H1 (cell line): ENCODE measurements around the gene SEMA3B. TPM values are rescaled to one million over a fixed set of nuclear protein-coding genes. Genes with fewer than 3 reads are reported as not detected.

Source experiments
- CTCF ChIA-PET: fragments of 300-600 bp; sonication (Branson Sonifier 250); formaldehyde crosslinking; loops from one replicate; lab custom pipeline; 2021; ENCODE audit not compliant: partially characterized antibody; lab: Charles Lee
- POLR2A ChIA-PET: fragments of 300-600 bp; sonication (Branson Sonifier 250); formaldehyde crosslinking; loops from one replicate; lab custom pipeline; 2021; ENCODE audit warnings: inconsistent platforms; ENCODE audit not compliant: partially characterized antibody; lab: Charles Lee
- DNase-seq, 2 experiments: peaks; one replicate each; pipeline versions ENCODE4 v3.0.0 to v3.0.0-alpha.2; 2010 to 2022; ENCODE audit warnings: low spot score in 2 of 2, low read depth in 1 of 2, mixed read lengths in 1 of 2
- FAIRE-seq: peaks from 2 replicates; lab custom pipeline; 2011; peaks lifted over from hg19 to GRCh38; lab: Jason Lieb, UNC
- H2AFZ ChIP-seq: 2 replicates; pipeline ENCODE4 v1.8.1; 2012; ENCODE audit warnings: low read length, inconsistent platforms
- H2AK5ac ChIP-seq: 2 replicates; pipeline ENCODE4 v1.6.1; 2013; ENCODE audit warnings: low read depth, low read length
- H2BK120ac ChIP-seq: replicated peaks from 2 replicates; pipeline ENCODE3; 2013; ENCODE audit warnings: low read depth, low read length, inconsistent platforms
- H2BK12ac ChIP-seq: 2 replicates; pipeline ENCODE4 v1.6.1; 2013; ENCODE audit warnings: low read depth, low read length
- H2BK15ac ChIP-seq: 2 replicates; pipeline ENCODE4 v1.6.1; 2013; ENCODE audit warnings: low read length
- H2BK20ac ChIP-seq: 2 replicates; pipeline ENCODE4 v1.6.1; 2013; ENCODE audit warnings: low read length
- H2BK5ac ChIP-seq: 2 replicates; pipeline ENCODE4 v1.6.1; 2013; ENCODE audit warnings: low read depth, low read length
- H3K14ac ChIP-seq: 2 replicates; pipeline ENCODE4 v1.6.1; 2013; ENCODE audit warnings: inconsistent platforms; ENCODE audit not compliant: insufficient read length
- H3K18ac ChIP-seq: 2 replicates; pipeline ENCODE4 v1.6.1; 2013; ENCODE audit warnings: low read length; ENCODE audit errors: extremely low read depth
- H3K23ac ChIP-seq: 2 replicates; pipeline ENCODE4 v1.6.1; 2013; ENCODE audit warnings: inconsistent platforms; ENCODE audit not compliant: insufficient read length
- H3K23me2 ChIP-seq: 2 replicates; pipeline ENCODE4 v1.6.1; 2013; ENCODE audit warnings: low read depth, low read length
- H3K27ac ChIP-seq: 2 replicates; pipeline ENCODE4 v1.6.1; 2011; ENCODE audit warnings: low read depth, low read length, inconsistent platforms
- H3K27me3 ChIP-seq, 4 experiments: replicated peaks in 1 of 4; 1 replicate in 1 of 4; 2 replicates in 3 of 4; pipeline versions ENCODE4 v1.6.1 to v1.8.1; 2011 to 2013; ENCODE audit warnings: low read length in 3 of 4, mild to moderate bottlenecking in 3 of 4, inconsistent platforms in 2 of 4, mixed read lengths in 2 of 4, moderate library complexity in 1 of 4; ENCODE audit not compliant: control insufficient read depth in 3 of 4, insufficient read depth in 3 of 4; ENCODE audit errors: extremely low read depth in 1 of 4
- H3K36me3 ChIP-seq, 4 experiments: 2 replicates each; pipeline versions ENCODE4 v1.6.1 to v1.8.1; 2011 to 2013; ENCODE audit warnings: mild to moderate bottlenecking in 4 of 4, low read length in 3 of 4, moderate library complexity in 2 of 4, control low read depth in 1 of 4, inconsistent platforms in 1 of 4; ENCODE audit not compliant: insufficient read depth in 4 of 4, control insufficient read depth in 2 of 4
- H3K4ac ChIP-seq: replicated peaks from 2 replicates; pipeline ENCODE3; 2013; ENCODE audit warnings: low read length, low read depth, mixed read lengths, inconsistent platforms; ENCODE audit not compliant: insufficient read length
- H3K4me1 ChIP-seq, 4 experiments: replicated peaks in 1 of 4; 1 replicate in 1 of 4; 2 replicates in 3 of 4; pipeline versions ENCODE4 v1.6.1 to v1.8.1; 2011 to 2013; ENCODE audit warnings: low read length in 3 of 4, inconsistent platforms in 2 of 4, mixed read lengths in 1 of 4; ENCODE audit not compliant: insufficient read depth in 4 of 4, control insufficient read depth in 3 of 4
- H3K4me2 ChIP-seq, 2 experiments: 2 replicates each; pipeline versions ENCODE4 v1.6.1 to v1.8.1; 2011 to 2013; ENCODE audit warnings: low read depth in 2 of 2, low read length in 2 of 2, control low read depth in 1 of 2, inconsistent platforms in 1 of 2, mild to moderate bottlenecking in 1 of 2; ENCODE audit not compliant: insufficient read depth in 1 of 2
- H3K4me3 ChIP-seq, 4 experiments: fragments of 200-600, 300-600 bp in 1 of 4; sonication (generic), shearing (Covaris generic), sonication (Bioruptor Twin) in 1 of 4; 2 replicates each; pipeline versions ENCODE4 v1.5.1 to v1.8.1; 2011 to 2016; ENCODE audit warnings: low read length in 4 of 4, low read depth in 3 of 4, control low read depth in 2 of 4, inconsistent platforms in 2 of 4, mild to moderate bottlenecking in 2 of 4, mixed read lengths in 1 of 4, moderate library complexity in 1 of 4; ENCODE audit not compliant: insufficient read depth in 2 of 4; ENCODE audit errors: extremely low read depth in 1 of 4
- H3K56ac ChIP-seq: replicated peaks from 2 replicates; pipeline ENCODE3; 2013; ENCODE audit warnings: low read depth, mild to moderate bottlenecking, mixed read lengths, low read length, inconsistent platforms; ENCODE audit not compliant: insufficient read length
- H3K79me1 ChIP-seq: 2 replicates; pipeline ENCODE4 v1.6.1; 2013; ENCODE audit warnings: low read depth, low read length, control low read depth
- H3K79me2 ChIP-seq, 2 experiments: 2 replicates each; pipeline versions ENCODE4 v1.6.1 to v1.8.1; 2012 to 2013; ENCODE audit warnings: low read length in 2 of 2, mild to moderate bottlenecking in 2 of 2, inconsistent platforms in 1 of 2; ENCODE audit not compliant: insufficient read depth in 2 of 2, control insufficient read depth in 1 of 2
- H3K9ac ChIP-seq, 4 experiments: replicated peaks in 1 of 4; 1 replicate in 1 of 4; 2 replicates in 3 of 4; pipeline versions ENCODE4 v1.6.1 to v1.8.1; 2011 to 2013; ENCODE audit warnings: low read depth in 3 of 4, low read length in 3 of 4, control low read depth in 2 of 4, mild to moderate bottlenecking in 2 of 4, moderate library complexity in 2 of 4, inconsistent platforms in 1 of 4; ENCODE audit errors: extremely low read depth in 1 of 4
- H3K9me3 ChIP-seq, 2 experiments: 2 replicates each; pipeline versions ENCODE4 v1.6.1 to v1.8.1; 2012 to 2013; ENCODE audit warnings: mild to moderate bottlenecking in 2 of 2, moderate library complexity in 2 of 2, control low read depth in 1 of 2, inconsistent platforms in 1 of 2, low read depth in 1 of 2, low read length in 1 of 2, mixed read lengths in 1 of 2; ENCODE audit not compliant: insufficient read depth in 2 of 2
- H4K20me1 ChIP-seq, 2 experiments: replicated peaks in 1 of 2; 2 replicates each; pipeline versions ENCODE3 to v1.8.1; 2011 to 2013; ENCODE audit warnings: inconsistent platforms in 2 of 2, low read length in 2 of 2, mild to moderate bottlenecking in 1 of 2; ENCODE audit not compliant: insufficient read depth in 2 of 2, control insufficient read depth in 1 of 2
- H4K5ac ChIP-seq: 2 replicates; pipeline ENCODE4 v1.6.1; 2013; ENCODE audit warnings: low read length, low read depth, mixed read lengths, inconsistent platforms; ENCODE audit not compliant: insufficient read length
- H4K8ac ChIP-seq: 2 replicates; pipeline ENCODE4 v1.8.0; 2013; ENCODE audit warnings: mild to moderate bottlenecking, moderate library complexity, low read length, inconsistent platforms; ENCODE audit not compliant: insufficient read depth; ENCODE audit errors: extremely low read depth
- H4K91ac ChIP-seq: replicated peaks from 2 replicates; pipeline ENCODE3; 2013; ENCODE audit warnings: low read length, mixed read lengths, inconsistent platforms; ENCODE audit not compliant: insufficient read length
- ATF3 ChIP-seq: IDR thresholded peaks from 2 replicates; pipeline ENCODE4 v1.6.1; 2011; ENCODE audit warnings: low read depth, mild to moderate bottlenecking, low read length; ENCODE audit not compliant: insufficient read depth
- BCL11A ChIP-seq, 2 experiments: IDR thresholded peaks; one replicate each; pipeline ENCODE4 v1.6.1; 2011; ENCODE audit warnings: low read depth in 2 of 2, low read length in 2 of 2, mild to moderate bottlenecking in 2 of 2
- GABPA ChIP-seq: IDR thresholded peaks from 2 replicates; pipeline ENCODE4 v1.6.1; 2011; ENCODE audit warnings: mild to moderate bottlenecking, low read length, moderate library complexity, borderline replicate concordance; ENCODE audit not compliant: insufficient read depth
- GTF2F1 ChIP-seq: IDR thresholded peaks from 2 replicates; pipeline ENCODE4 v1.6.1; 2012; ENCODE audit warnings: low read depth, low read length, improper control_type of control experiment, borderline replicate concordance
- HDAC2 ChIP-seq, 2 experiments: fragments of 300-600 bp in 1 of 2; sonication (generic) in 1 of 2; IDR thresholded peaks; 2 replicates each; pipeline ENCODE4 v1.6.1; 2011 to 2012; ENCODE audit warnings: low read depth in 2 of 2, low read length in 2 of 2, mild to moderate bottlenecking in 2 of 2, moderate library complexity in 2 of 2, borderline replicate concordance in 1 of 2, inconsistent platforms in 1 of 2
- JUN ChIP-seq: IDR thresholded peaks from 2 replicates; pipeline ENCODE4 v1.6.1; 2011; ENCODE audit warnings: low read depth, mild to moderate bottlenecking, improper control_type of control experiment, low read length
- NRF1 ChIP-seq: IDR thresholded peaks from 2 replicates; pipeline ENCODE4 v1.6.1; 2011; ENCODE audit warnings: mild to moderate bottlenecking, low read depth, low read length, improper control_type of control experiment
- RBBP5 ChIP-seq: IDR thresholded peaks from 2 replicates; pipeline ENCODE4 v1.7.1; 2012; ENCODE audit warnings: low read depth, mild to moderate bottlenecking, inconsistent platforms, low read length, moderate library complexity, borderline replicate concordance
- RFX5 ChIP-seq: IDR thresholded peaks from 2 replicates; pipeline ENCODE4 v1.6.1; 2011; ENCODE audit warnings: low read depth, low read length, improper control_type of control experiment, borderline replicate concordance
- SP2 ChIP-seq: IDR thresholded peaks from 2 replicates; pipeline ENCODE4 v1.6.1; 2012; ENCODE audit warnings: mild to moderate bottlenecking, low read length, inconsistent platforms
- SP4 ChIP-seq: IDR thresholded peaks from 2 replicates; pipeline ENCODE4 v1.6.1; 2012; ENCODE audit warnings: low read length, inconsistent platforms
- SUZ12 ChIP-seq: fragments of 200-600 bp; sonication (generic); IDR thresholded peaks from 2 replicates; pipeline ENCODE4 v1.6.1; 2012; ENCODE audit warnings: mild to moderate bottlenecking, inconsistent platforms, low read length, moderate library complexity, mixed read lengths
- WGBS, 2 experiments: shearing (Covaris generic) in 1 of 2; methylation state at CpG; one replicate each; pipeline versions ENCODE4 v1.1.6 to v1.1.7; 2013 to 2015; ENCODE audit warnings: low lambda C conversion rate in 2 of 2, mixed read lengths in 2 of 2, inconsistent platforms in 1 of 2, low coverage in 1 of 2, missing lambda C conversion rate in 1 of 2; ENCODE audit not compliant: insufficient replicate concordance in 2 of 2, insufficient coverage in 1 of 2, insufficient read length in 1 of 2; ENCODE audit errors: extremely low coverage in 1 of 2, missing lambda C conversion rate in 1 of 2; 5-methylcytosine and 5-hydroxymethylcytosine counted together
- polyA plus RNA-seq, 7 experiments: library from polyadenylated mRNA; depleted of rRNA in 3 of 7; stranded (reverse) in 5 of 7; unstranded in 2 of 7; fragments of >200 nt in 5 of 7; fragments of 200-250 nt in 2 of 7; gene quantifications; 1 replicate in 5 of 7; 2 replicates in 1 of 7; 4 replicates in 1 of 7; pipeline versions ENCODE4 v1.2.1 to v1.2.3, GENCODE V29; 2011 to 2013; ENCODE audit warnings: missing spikeins in 2 of 7, mixed read lengths in 2 of 7
- total RNA-seq: library from RNA; stranded (reverse); fragmentation: NEBNext Ultra II Directional; extraction: Animal tissue kit (Norgen Biotek cat#: 25700); gene quantifications from 2 replicates; pipeline ENCODE4 v1.2.1, GENCODE V29; 2021

The SEMA3B gene
- total and polyA plus RNA-seq, 2 of the 8 experiments (the other 6 are each of a cell fraction or from before 2014, with no cell fraction given) = 3.0 to 4.7 TPM

- Histone ChIP-seq H4K91ac (peak overlapping the region; percentile 91), H3K36me3 (peaks cover 18 to 27% (median 23%) of the 10 kb centered on the region in 4 experiments), H3K23ac (no peak overlapping the region), H2BK15ac (peak overlapping the region; percentile 88; the same call in 1 of the 2 replicates), H2BK20ac (0 out of 2 replicates have a peak overlapping the region, but pooled peaks have one; percentile 72), H4K20me1 (peaks cover 8 to 22% of the 10 kb centered on the region in 2 experiments), H3K9ac (no peak overlapping the region; a peak in 1 of 7 replicates), H3K4me1 (peaks cover 0 to 40% (median 21%) of the 10 kb centered on the region in 4 experiments; a peak in 6 of 7 replicates), H3K27ac (no peak overlapping the region), H3K27me3 (no peaks in the 10 kb centered on the region), H2BK12ac (peak overlapping the region; percentile 92; the same call in 1 of the 2 replicates), H2BK120ac (no peak overlapping the region), H3K4ac (no peak overlapping the region), H4K5ac (no peak overlapping the region), H3K14ac (no peak overlapping the region), H4K8ac (no peak overlapping the region), H3K79me2 (peaks cover 0 to 36% of the 10 kb centered on the region in 2 experiments; a peak in 3 of 4 replicates), H2AFZ (no peak overlapping the region), H3K18ac (peak overlapping the region; percentile 97), H2AK5ac (no peak overlapping the region), H3K79me1 (peaks cover 20% of the 10 kb centered on the region), H3K4me3 (peak overlapping the region in 3 of 4 experiments; percentile 89 to 96 (median 95); a peak in 5 of 8 replicates), H3K9me3 (no peaks in the 10 kb centered on the region), H3K23me2 (peaks cover 24% of the 10 kb centered on the region), H3K4me2 (peak overlapping the region; percentile 97), H3K56ac (no peak overlapping the region), H2BK5ac (peak overlapping the region; percentile 99; the same call in 1 of the 2 replicates)
- WGBS, 2 experiments = 74% methylated on average over 4 of the region's 4 CpGs; no CpG with 5 or more reads in 1 of the 2 experiments
- FAIRE-seq = no peak
- DNase-seq = no peak
- TF ChIP-seq RFX5 = no peak
- TF ChIP-seq GABPA = no peak
- TF ChIP-seq GTF2F1 = no peak
- no peak for TF ChIP-seq SUZ12
- TF ChIP-seq SP2 = no peak
- no peak for TF ChIP-seq JUN
- TF ChIP-seq ATF3 = no peak
- TF ChIP-seq HDAC2 (IDR thresholded peaks at IDR 0.05; ENCODE audit: borderline replicate concordance in 1 of 2, low read depth in 2 of 2, low read length in 2 of 2) = no peak
- TF ChIP-seq RBBP5 = no peak
- no peak for TF ChIP-seq NRF1
- TF ChIP-seq BCL11A (IDR thresholded peaks at IDR 0.05; ENCODE audit: low read depth in 2 of 2, low read length in 2 of 2) = no peak
- no peak for TF ChIP-seq SP4
- ChIA-PET CTCF (interaction anchor here (0.8 to 7.5 kb wide), 21 partner anchors 8 to 131 kb away, joined by 3 to 75 read pairs (median 8); partner anchors contain the start of genes GNAT1, HYAL1, IFRD2 and LSMEM2), POLR2A (interaction anchor here (0.7 to 12.6 kb wide), 9 partner anchors 13 to 64 kb away, joined by 3 to 149 read pairs (median 9); partner anchors contain the start of genes HYAL1, HYAL3, IFRD2 and LSMEM2)
Observed at GRCh38 chr3:50323092-50323600, 54.2 kb downstream of the SEMA3B start.
